H4 (cell line): ENCODE measurements around the gene PACS2. TPM values are rescaled to one million over a fixed set of nuclear protein-coding genes. Genes with fewer than 3 reads are reported as not detected.

Source experiments
- DNase-seq: peaks from one replicate; pipeline ENCODE4 v3.0.0-alpha.2; 2015; ENCODE audit warnings: low spot score
- total RNA-seq: library from RNA; depleted of rRNA; stranded (reverse); fragments of >200 nt; shearing (Covaris generic); gene quantifications from 2 replicates; pipeline ENCODE4 v1.2.3, GENCODE V29; 2014; rRNA removed

Gene PACS2
- total RNA-seq, 1 experiment from 2014 or later, result 12.6 TPM

- DNase-seq, result no peak
Observed at GRCh38 chr14:105439179-105439578, 124.6 kb downstream of the PACS2 start.

DNA sequence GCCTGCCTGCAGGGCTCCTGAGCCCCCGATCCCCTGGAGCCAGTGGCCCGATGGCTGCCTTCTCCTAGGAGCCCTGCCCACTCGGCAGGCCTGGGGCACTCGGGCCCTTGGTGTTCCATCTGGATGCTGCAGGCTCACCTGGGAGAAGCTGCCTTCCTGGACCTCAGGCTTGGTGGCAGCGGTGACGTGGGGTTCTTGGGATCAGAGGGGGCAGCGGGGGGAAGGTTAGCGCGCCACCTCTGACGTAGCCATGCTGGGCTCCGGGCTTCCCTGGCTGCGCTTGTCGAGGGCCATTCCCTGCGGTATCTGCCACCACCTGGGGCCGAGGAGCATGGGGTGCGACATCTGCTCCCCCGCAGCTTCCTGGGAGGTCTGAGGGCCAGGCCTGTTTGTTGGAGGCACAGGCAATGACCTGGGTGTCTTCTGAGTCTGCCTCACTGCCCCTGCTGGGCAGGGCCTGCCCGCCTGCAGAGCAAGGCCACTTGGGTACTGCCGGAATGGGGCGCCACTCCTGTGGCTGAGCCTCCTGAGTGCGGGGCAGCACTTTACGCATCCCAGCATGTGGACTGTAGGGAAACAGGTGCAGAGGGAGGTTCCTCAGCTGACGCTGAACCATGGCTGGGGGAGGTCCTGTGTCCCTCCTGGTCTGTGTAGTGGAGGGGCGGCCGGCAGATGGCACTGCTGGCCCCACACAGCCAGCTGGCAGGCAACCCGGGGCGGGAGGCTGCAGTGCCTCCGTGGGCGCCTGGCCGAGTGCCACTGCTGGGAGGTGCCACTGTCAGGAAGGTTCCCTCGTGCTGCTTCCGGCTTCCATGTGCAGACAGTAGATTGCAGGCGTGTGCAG, 125.4 kb downstream of the PACS2 start:
- DNase-seq, result no peak

DNA sequence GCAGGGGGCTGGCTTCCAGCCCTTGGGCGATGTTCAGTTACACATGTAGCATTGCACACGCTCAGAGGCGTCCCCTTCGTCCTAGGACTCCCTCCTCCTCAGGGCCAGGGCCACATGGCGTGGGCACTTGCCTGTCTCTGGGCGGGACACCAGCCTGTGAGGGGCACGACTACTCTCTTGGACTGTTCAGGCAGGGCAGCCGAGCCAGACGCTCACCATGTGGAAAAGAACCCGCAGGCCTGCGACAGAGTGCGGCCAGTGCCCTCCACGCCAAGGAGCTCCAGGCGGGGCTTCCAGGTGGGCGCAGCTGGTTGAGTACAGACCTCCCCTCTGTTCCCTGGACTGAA, 126.0 kb downstream of the PACS2 start:
- DNase-seq, result no peak

DNA sequence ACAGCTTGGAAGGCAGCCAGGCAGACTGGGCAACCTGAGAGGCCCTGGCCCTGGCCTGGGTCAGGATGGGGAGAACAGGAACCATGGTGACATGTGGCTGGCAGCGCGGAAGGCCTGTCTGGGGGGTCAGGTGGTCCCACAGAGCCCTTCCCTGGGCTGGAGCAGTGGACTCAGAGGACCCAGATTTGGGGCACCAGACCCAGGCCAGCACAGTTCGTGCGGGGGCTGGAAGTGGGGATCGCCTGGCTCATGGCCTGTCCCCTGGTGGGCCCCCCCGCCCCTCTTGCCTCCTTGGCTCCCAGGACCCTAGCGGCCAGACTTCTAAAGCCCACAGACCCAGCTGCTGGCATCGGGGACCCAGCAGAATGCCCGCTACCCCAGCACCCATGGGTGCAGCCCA, 126.4 kb downstream of the PACS2 start:
- no peak for DNase-seq

DNA sequence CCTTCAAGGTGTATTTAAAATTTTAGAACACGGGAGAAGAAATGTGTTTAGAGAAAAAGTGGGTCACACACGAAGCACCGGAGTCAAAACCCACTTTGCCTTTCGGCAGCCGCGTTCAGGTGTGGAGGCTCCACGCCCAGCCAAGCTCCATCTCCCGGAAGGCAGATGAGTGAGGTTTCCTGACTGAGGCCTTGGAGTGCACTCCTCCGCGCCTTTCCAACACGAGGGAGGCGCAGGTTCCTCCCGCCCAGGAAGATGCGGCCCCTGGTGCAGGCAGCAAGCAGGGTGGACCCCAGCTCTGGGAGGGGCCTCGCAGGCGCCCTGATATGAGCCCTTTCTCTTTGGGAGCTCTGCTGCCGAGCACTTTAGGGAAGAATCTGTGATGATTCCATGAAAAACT, 127.6 kb downstream of the PACS2 start:
- no peak for DNase-seq

DNA sequence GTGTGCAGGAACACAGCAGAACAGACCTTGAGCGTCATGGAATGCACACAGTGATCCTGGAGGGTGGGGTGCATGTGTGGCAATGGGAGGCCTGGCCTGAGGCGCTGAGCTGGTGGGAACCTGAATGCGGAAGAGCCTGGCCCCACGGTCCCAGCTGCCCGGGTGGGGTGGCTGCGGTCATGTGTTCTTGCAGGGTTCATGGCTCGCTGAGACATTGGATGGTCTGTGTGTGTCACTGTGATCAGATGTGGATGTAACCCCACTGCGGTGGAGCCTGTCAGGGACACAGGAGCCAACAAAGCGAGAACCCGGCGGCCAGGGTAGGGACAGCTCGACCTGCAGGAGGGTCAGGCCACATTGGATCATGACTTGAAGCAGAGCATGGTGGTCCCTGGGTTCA, 128.3 kb downstream of the PACS2 start:
- no peak for DNase-seq

DNA sequence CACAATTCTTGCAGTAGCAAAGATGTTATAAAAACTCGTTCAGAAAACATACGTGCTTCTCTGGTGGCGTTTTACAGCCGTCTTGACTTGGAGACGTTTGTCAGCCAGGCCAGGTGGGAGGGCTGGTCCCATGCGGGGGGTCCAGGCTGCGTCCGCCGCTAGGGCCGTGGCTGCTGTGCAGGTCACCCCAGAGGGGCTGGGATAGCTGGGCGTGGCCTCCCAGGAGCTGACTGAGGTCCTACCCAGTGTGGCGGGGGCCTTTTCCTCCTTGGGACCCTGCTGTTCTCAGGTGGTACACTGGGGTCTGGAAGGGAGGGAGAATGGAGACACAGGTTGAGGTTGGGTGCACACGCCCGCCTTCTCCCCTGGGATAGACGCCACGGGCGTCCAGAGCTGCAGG, 130.3 kb downstream of the PACS2 start:
- no peak for DNase-seq

- DNase-seq, result no peak
Observed at GRCh38 chr14:105445290-105445689, 130.7 kb downstream of the PACS2 start.

- DNase-seq, result no peak
Observed at GRCh38 chr14:105445901-105446845, 131.6 kb downstream of the PACS2 start.

GRCh38 chr14:105446971-105447370, 132.4 kb downstream of the PACS2 start:
- no peak for DNase-seq

Other genes with a start within 250 kb of the PACS2 start
- gene GPR132, start 249.3 kb upstream of the PACS2 start, total RNA-seq, result 0.10 TPM in 1 of 2 replicates, not detected in the other
- 0.48 TPM in 1 of 2 replicates, not detected in the other for gene JAG2, start 146.0 kb upstream of the PACS2 start, total RNA-seq
- gene NUDT14, start 133.4 kb upstream of the PACS2 start, total RNA-seq, result 18.0 and 19.8 TPM in 2 replicates
- gene BTBD6, start 66.2 kb upstream of the PACS2 start, total RNA-seq, result 16.8 and 19.4 TPM in 2 replicates
- 12.6 and 13.6 TPM in 2 replicates for gene BRF1, start 13.7 kb upstream of the PACS2 start, total RNA-seq
- 0.04 TPM in 1 of 2 replicates, not detected in the other for gene TEX22, start 83.8 kb downstream of the PACS2 start, total RNA-seq
- gene MTA1, start 105.1 kb downstream of the PACS2 start, total RNA-seq, result 17.2 and 24.0 TPM in 2 replicates
- 16.2 and 26.9 TPM in 2 replicates for gene CRIP2, start 160.1 kb downstream of the PACS2 start, total RNA-seq
- gene CRIP1, start 172.1 kb downstream of the PACS2 start, total RNA-seq, result not detected in 2 replicates
- 15.4 and 17.3 TPM in 2 replicates for gene TEDC1, start 176.5 kb downstream of the PACS2 start, total RNA-seq
- 1.6 and 2.5 TPM in 2 replicates for gene TMEM121, start 211.8 kb downstream of the PACS2 start, total RNA-seq